HG02943 (cell line): ENCODE measurements around the gene PLCL1.
"Not testable (repeated sequence)": the region's sequence is repeated elsewhere in the genome, so short reads cannot be mapped to it uniquely, and the experiment has no call there.

Source experiments
- ATAC-seq: cut with Tn5 transposase; IDR thresholded peaks from one replicate; pipeline ENCODE4 v1.9.1; 2021; ENCODE audit warnings: mild to moderate bottlenecking, low read depth, moderate library complexity; ENCODE audit not compliant: unreplicated experiment

Gene PLCL1

GRCh38 chr2:197990356-197990755 is 186.0 kb downstream of the PLCL1 start:
- ATAC-seq, result no peak

- ATAC-seq, result peak; percentile 77
Observed at GRCh38 chr2:197992482-197993133, 188.2 kb downstream of the PLCL1 start.

- ATAC-seq, result no peak
Observed at GRCh38 chr2:197993363-197993762, 189.0 kb downstream of the PLCL1 start.

- no peak for ATAC-seq
Observed at GRCh38 chr2:197993830-197994229, 189.4 kb downstream of the PLCL1 start.

GRCh38 chr2:197994751-197995150 is 190.4 kb downstream of the PLCL1 start:
- ATAC-seq, result no peak

- no peak for ATAC-seq
Observed at GRCh38 chr2:197996583-197996982, 192.2 kb downstream of the PLCL1 start.

GRCh38 chr2:197997083-197997541 is 192.7 kb downstream of the PLCL1 start:
- ATAC-seq, result no peak

- ATAC-seq, result no peak
Observed at GRCh38 chr2:197998702-197999101, 194.3 kb downstream of the PLCL1 start.

GRCh38 chr2:198000417-198000816 is 196.0 kb downstream of the PLCL1 start:
- ATAC-seq, result no peak

- no peak for ATAC-seq
Observed at GRCh38 chr2:198004173-198004572, 199.8 kb downstream of the PLCL1 start.

GRCh38 chr2:198004921-198005829 is 200.8 kb downstream of the PLCL1 start:
- ATAC-seq, result peak; percentile 90

- no peak for ATAC-seq
Observed at GRCh38 chr2:198006733-198007132, 202.3 kb downstream of the PLCL1 start.

- ATAC-seq, result no peak
Observed at GRCh38 chr2:198008230-198008629, 203.8 kb downstream of the PLCL1 start.

- ATAC-seq, result no peak
Observed at GRCh38 chr2:198012025-198012424, 207.6 kb downstream of the PLCL1 start.

GRCh38 chr2:198016243-198016642 is 211.8 kb downstream of the PLCL1 start:
- no peak for ATAC-seq

GRCh38 chr2:198017068-198017467 is 212.7 kb downstream of the PLCL1 start:
- no peak for ATAC-seq

GRCh38 chr2:198028955-198029354 is 224.6 kb downstream of the PLCL1 start:
- ATAC-seq, result no peak

- not testable (repeated sequence) for ATAC-seq
Observed at GRCh38 chr2:198029576-198029975, 225.2 kb downstream of the PLCL1 start.

- ATAC-seq, result no peak
Observed at GRCh38 chr2:198033626-198034025, 229.2 kb downstream of the PLCL1 start.

- ATAC-seq, result no peak
Observed at GRCh38 chr2:198036029-198036879, 231.9 kb downstream of the PLCL1 start.

GRCh38 chr2:198040835-198041234 is 236.4 kb downstream of the PLCL1 start:
- ATAC-seq, result no peak
